Cerebellar cortex (tissue), 1 donor: ENCODE data around the gene DIRAS3.
"Not testable (repeated sequence)": the region's sequence is repeated elsewhere in the genome, so short reads cannot be mapped to it uniquely, and the experiment has no call there.

Experiments
- DNase-seq: peaks from one replicate; pipeline ENCODE4 v3.0.0-alpha.2; 2015; ENCODE audit warnings: low spot score

Gene DIRAS3

DNA sequence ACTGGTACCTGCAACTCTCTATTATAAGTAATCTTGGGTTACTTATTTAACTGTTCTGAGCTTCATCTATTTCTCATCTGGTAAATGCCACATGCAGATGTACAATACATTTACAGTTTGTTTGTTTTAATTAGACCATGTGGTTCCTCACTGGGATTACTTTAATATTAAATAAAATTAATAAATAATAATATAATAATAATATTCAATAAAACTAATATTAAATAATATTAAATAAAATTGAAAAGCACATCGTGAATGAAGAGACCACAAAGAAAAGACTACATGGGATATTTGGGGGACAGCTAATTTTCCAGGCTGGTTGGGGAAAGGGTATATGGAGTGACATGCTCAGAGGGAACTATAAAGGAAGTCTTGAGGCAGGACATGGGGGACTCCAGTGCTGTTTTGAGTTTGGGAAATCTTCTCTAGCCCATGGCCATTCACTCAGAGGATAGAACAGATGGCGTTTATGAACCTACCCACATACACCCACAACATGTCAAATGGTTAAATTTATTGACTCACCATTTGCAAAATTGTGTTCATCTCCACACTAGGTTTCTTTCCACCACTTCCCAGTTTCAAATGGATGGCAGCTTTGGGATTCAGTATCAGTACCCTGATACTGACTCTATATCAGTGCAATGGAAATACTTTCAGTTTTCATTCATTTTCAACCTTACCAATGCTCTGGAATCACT lies 25.6 kb downstream of the DIRAS3 start:
- no peak for DNase-seq

DNA sequence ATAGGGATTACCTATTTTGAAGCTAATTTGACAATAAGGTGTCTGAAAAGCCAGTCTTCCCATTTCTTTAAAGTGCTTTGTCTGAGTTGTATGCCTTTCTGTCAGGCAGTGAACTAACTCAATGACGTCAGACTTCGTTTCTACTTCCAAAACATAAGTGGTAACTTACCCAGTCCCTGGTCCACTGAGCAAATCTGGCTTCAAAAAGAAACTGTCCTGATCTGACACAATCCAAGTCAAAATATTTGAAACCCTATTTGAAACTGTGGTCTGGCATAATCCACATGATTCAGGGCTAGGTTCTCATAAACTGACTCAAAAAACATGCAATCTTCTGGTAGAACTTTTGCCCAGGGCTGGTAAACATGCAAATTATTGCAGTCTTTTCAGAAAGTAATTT lies 34.0 kb downstream of the DIRAS3 start:
- no peak for DNase-seq

DNA sequence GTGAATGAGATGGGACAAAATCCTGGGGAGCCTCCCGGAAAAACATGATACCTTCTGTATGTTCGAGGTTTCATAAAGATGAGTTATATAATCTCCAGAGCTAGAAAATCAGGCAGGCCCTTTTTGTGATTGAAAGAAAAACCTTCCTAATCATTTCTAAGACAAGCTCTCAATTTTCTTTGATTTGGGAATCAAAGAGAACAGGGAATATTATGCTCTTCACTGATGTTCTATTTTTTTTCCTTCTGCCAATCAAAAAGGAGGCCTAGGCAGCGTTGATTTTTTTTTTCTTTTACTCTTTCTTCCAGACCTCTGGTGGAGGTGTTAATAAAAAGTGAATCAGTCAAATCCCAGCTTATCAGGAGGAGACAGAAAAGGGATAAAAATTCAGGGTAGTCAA lies 34.5 kb downstream of the DIRAS3 start:
- no peak for DNase-seq

DNA sequence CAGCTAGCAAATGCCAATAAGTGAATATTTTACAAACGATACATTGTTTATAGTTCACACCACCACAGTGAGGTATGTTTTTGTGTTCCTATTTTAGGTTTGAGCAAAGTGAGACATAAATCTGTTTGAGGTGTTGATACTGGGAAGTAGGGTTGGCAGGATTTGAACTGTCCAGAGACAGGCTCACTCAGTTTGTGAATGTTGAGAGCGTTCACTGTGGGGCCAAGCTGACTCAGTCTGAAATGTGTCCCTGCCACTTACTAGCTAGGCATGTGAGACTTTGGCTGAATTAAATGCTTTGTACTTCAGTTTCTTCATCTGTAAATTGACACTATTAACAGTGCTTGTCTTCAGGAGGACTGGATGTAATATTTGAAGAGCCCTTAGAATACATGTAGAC lies 35.1 kb downstream of the DIRAS3 start:
- no peak for DNase-seq

DNA sequence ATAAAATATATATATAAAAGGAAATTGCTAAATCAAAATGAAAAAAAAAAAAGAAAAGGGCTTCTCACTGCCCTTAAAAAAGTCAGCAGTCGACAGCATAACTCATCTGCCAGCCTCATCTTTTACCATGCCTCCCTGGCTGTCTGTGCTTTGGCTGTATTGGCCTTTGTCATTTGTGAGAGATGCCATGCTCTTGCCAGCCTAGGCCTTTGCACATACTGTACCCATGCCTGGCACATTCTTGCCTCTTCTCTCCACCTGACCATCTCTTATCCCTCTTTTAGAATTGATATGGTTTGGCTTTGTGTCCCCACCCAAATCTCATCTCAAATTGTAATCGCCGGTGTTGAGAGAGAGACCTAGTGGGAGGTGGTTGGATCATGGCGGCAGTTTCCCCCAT lies 37.1 kb downstream of the DIRAS3 start:
- no peak for DNase-seq

DNA sequence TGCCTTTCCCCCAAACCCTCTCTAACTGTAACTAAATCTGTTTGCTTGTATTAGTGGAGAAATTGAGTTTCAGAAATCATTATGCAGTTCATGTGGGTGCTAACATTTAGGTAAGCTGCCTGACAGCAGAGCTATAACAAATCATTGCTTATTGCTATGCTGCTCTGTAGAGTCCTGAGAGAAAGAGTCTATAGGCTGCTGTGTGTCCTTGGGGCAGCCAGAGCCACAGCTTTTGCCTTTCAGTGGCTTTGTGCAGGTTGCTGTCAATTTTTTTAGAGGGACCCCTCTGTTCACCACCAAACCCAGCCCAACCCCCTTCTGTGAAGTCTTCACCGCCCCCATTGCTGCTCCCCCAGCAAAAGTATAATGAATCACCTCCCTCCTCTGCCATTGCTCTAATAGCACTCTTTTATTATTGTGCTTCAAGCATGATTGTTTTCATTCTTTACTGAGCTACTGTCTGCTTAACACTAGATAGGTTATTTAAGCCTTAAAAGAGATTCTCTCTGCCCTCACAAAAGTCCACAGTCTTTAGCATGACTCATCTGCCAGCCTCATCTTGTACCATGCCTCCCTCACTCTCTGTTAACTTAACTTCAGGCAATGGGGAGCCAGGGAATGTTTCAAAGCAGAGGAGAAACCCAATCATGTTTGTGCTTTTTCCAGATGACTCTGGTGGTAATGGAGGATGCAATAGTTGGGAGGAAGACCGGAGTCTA lies 38.6 kb downstream of the DIRAS3 start:
- DNase-seq, result no peak

DNA sequence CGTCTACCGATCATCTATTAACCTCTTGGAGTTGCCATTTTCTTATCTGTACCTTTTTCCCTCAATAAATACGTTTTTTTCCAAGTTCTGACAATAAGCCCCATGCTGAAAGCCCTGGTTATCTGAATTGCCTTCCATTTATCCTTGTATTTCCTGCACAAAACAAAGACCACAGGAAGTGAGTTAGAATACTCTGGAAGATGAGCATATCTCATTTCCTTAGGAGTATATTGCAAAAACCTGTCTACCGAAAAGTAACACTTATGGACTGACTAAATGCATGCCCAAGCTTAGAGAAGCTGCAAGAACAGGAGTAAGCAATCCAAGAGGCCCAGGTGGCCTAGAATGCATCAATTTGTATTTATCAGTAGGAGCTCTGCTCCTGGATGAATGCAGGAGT lies 39.9 kb downstream of the DIRAS3 start:
- no peak for DNase-seq

DNA sequence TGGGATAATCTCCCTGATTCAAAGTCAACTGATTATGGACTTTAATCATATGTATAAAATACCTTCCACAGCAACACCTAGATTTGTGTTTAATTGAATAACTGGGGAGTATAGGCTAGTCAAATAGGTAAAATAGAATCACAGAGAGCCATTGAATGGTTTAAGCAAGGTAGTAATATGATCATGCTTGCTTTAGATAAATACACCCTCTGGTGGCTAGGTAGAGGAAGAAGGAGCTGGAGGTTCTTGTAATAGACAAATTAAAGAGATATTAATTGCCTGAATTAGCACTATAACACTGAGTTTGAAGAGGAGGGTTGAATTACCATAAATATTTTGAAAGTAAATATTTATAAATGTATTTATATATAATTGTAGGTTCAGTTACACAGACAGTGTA lies 40.3 kb downstream of the DIRAS3 start:
- no peak for DNase-seq

DNA sequence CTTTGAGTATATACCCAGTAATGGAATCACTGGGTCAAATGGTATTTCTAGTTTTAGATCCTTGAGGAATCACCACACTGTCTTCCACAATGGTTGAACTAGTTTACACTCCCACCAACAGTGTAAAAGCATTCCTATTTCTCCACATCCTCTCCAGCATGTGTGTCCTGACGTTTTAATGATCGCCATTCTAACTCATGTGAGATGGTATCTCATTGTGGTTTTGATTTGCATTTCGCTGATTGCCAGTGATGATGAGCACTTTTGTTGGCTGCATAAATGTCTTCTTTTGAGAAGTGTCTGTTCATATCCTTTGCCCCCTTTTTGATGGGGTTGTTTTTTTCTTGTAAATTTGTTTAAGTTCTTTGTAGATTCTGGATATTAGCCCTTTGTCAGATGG lies 46.8 kb downstream of the DIRAS3 start:
- DNase-seq, result not testable (repeated sequence)

DNA sequence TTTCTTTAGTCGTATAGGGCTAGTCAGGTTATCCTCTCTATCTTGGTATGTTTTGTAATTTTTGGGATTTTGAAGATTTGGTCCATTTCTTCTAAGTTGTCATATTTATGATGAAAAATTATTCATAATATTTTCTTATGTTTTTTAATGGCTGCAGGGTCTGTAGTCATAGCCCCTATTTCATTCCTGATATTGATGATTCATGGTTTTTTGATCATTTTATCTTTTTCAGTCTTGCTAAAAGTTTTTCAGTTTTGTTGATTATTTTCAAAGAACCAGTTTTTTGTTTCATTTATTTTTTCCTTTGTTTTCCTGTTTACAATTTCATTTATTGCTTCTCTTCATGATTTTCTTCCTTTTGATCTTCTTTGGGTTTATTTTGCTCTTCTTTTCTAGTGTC lies 50.2 kb downstream of the DIRAS3 start:
- DNase-seq, result no peak

DNA sequence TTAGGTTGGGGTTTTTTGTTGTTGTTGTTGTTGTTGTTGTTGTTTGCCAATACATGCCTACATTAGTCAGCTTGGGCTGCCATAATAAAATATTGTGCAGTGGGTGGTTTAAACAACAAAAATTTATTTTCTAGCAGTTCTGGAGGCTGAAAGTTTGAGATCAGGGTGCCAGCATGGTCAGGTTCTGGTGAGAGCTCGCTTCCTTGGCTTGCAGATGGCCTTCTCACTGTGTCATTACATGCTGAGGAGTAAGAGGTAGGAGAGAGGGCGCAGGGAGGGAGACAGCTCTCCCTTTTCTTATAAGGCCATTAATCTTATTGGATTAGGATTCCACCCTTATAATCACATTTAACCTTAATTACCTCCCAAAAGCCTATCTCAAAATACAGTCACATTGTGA lies 52.7 kb downstream of the DIRAS3 start:
- no peak for DNase-seq
